HG03565 (cell line): ENCODE data around the gene SERPIND1.
"Not testable (repeated sequence)": the region's sequence is repeated elsewhere in the genome, so short reads cannot be mapped to it uniquely, and the experiment has no call there.

Source experiments
- ATAC-seq: cut with Tn5 transposase; IDR thresholded peaks from one replicate; pipeline ENCODE4 v1.9.1; 2021; ENCODE audit warnings: mild to moderate bottlenecking, moderate library complexity; ENCODE audit not compliant: unreplicated experiment

Gene SERPIND1

GRCh38 chr22:20773793-20774212 lies at the start of gene SERPIND1:
Gene SERPIND1 (plus strand): TSS chr22:20774113. CDS start chr22:20779313, 5,200 bp downstream.
- no peak for ATAC-seq

GRCh38 chr22:20724676-20725454 lies 49.0 kb upstream of the SERPIND1 start:
- ATAC-seq, result no peak

- no peak for ATAC-seq
Measured at GRCh38 chr22:20725987-20726558, 47.8 kb upstream of the SERPIND1 start.

GRCh38 chr22:20727118-20728015 lies 46.5 kb upstream of the SERPIND1 start:
- ATAC-seq, result no peak

- ATAC-seq, result no peak
Measured at GRCh38 chr22:20728523-20729190, 45.3 kb upstream of the SERPIND1 start.

GRCh38 chr22:20729194-20729593 lies 44.7 kb upstream of the SERPIND1 start:
- no peak for ATAC-seq

GRCh38 chr22:20732431-20732830 lies 41.5 kb upstream of the SERPIND1 start:
- ATAC-seq, result not testable (repeated sequence)

- ATAC-seq, result not testable (repeated sequence)
Measured at GRCh38 chr22:20735356-20736162, 38.4 kb upstream of the SERPIND1 start.

GRCh38 chr22:20736891-20737290 lies 37.0 kb upstream of the SERPIND1 start:
- ATAC-seq, result not testable (repeated sequence)

- no peak for ATAC-seq
Measured at GRCh38 chr22:20738394-20739089, 35.4 kb upstream of the SERPIND1 start.

- no peak for ATAC-seq
Measured at GRCh38 chr22:20740222-20740951, 33.5 kb upstream of the SERPIND1 start.

- no peak for ATAC-seq
Measured at GRCh38 chr22:20741008-20741633, 32.8 kb upstream of the SERPIND1 start.

GRCh38 chr22:20741634-20742581 lies 32.0 kb upstream of the SERPIND1 start:
- ATAC-seq, result no peak

GRCh38 chr22:20742764-20743163 lies 31.1 kb upstream of the SERPIND1 start:
- ATAC-seq, result no peak

- ATAC-seq, result no peak
Measured at GRCh38 chr22:20744456-20744855, 29.5 kb upstream of the SERPIND1 start.

- no peak for ATAC-seq
Measured at GRCh38 chr22:20745119-20745518, 28.8 kb upstream of the SERPIND1 start.
